PC-3 (cell line): ENCODE data around the gene DCLRE1B.

ENCODE experiments used
- CTCF ChIP-seq: fragments of 300-600 bp; sonication (generic); conservative IDR thresholded peaks from 2 replicates; pipeline ENCODE4 v1.5.1; 2017; ENCODE audit warnings: antibody characterized with exemption, low read depth, mild to moderate bottlenecking, low read length
- EZH2 ChIP-seq: fragments of 300-600 bp; sonication (generic); IDR thresholded peaks from one replicate; pipeline ENCODE4 v1.6.1; 2017; ENCODE audit warnings: antibody characterized with exemption, mild to moderate bottlenecking, low read length; ENCODE audit not compliant: unreplicated experiment
- EZH2phosphoT487 ChIP-seq: fragments of 300-600 bp; sonication (generic); IDR thresholded peaks from 2 replicates; pipeline ENCODE4 v1.6.1; 2018; ENCODE audit warnings: mild to moderate bottlenecking, antibody characterized with exemption, low read length, borderline replicate concordance

DNA sequence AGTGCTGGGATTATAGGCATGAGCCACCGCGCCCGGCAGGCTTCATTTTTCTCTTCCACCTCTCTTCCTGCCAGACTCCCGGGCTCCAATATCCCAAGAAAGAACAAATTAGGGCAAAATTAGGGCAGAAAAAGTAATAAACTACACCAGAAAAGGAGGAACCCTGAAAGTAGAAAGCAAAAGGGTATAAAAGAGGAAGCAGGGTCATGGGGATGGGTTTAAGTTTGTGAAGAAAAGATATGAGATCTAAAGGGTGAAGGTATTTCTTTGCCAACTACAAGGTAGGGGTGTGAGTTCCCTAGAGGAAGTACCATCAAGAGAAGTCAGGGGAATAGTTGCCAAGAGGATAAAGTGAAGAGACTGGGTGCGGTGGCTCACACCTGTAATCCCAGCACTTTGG, 43.5 kb upstream of the DCLRE1B start:
- TF ChIP-seq CTCF (no peak), EZH2 (no peak), EZH2phosphoT487 (no peak)
